Natural killer cell (primary cell): ENCODE data around the gene CFAP58. TPM values are rescaled to one million over a fixed set of nuclear protein-coding genes. Genes with fewer than 3 reads are reported as not detected.

Source experiments
- ATAC-seq, 3 donors: fragments of 150-1000 bp in 2 of 3; fragments of 200-7000 bp in 1 of 3; cut with Tn5 transposase; 1 replicate in 1 of 3; 2 replicates in 2 of 3; pipeline ENCODE4 v1.10.0; 2021; ENCODE audit warnings: mild to moderate bottlenecking in 2 of 3, moderate library complexity in 2 of 3
- DNase-seq, 2 donors: peaks; one replicate each; pipeline versions ENCODE4 v3.0.0 to v3.0.0-alpha.2; 2013 to 2021; ENCODE audit warnings: mixed read lengths in 1 of 2
- H3K27ac ChIP-seq: one replicate; pipeline ENCODE4 v1.5.1; 2013; ENCODE audit warnings: mild to moderate bottlenecking, low read length
- H3K27me3 ChIP-seq: one replicate; pipeline ENCODE4 v1.6.1; 2013; ENCODE audit warnings: low read length; ENCODE audit not compliant: control insufficient read depth, insufficient read depth
- H3K36me3 ChIP-seq: one replicate; pipeline ENCODE4 v1.6.1; 2013; ENCODE audit warnings: low read length; ENCODE audit not compliant: control insufficient read depth, insufficient read depth
- H3K4me1 ChIP-seq: one replicate; pipeline ENCODE4 v1.6.1; 2013; ENCODE audit warnings: low read length; ENCODE audit not compliant: control insufficient read depth, insufficient read depth
- H3K4me3 ChIP-seq: one replicate; pipeline ENCODE4 v1.5.1; 2013; ENCODE audit warnings: low read length
- H3K9me3 ChIP-seq: one replicate; pipeline ENCODE4 v1.6.1; 2013; ENCODE audit warnings: low read length; ENCODE audit not compliant: control insufficient read depth, insufficient read depth
- H3K27ac Mint-ChIP-seq, 2 donors: one replicate each; pipeline ENCODE4 v1.8.0; 2022; ENCODE audit warnings: mild to moderate bottlenecking in 2 of 2, mixed read lengths in 2 of 2, moderate library complexity in 1 of 2
- H3K27me3 Mint-ChIP-seq, 2 donors: one replicate each; pipeline ENCODE4 v1.8.0; 2022; ENCODE audit warnings: low read depth in 2 of 2, mixed read lengths in 2 of 2
- H3K36me3 Mint-ChIP-seq: one replicate; pipeline ENCODE4 v1.8.0; 2022; ENCODE audit warnings: mixed read lengths
- H3K4me1 Mint-ChIP-seq, 2 donors: one replicate each; pipeline ENCODE4 v1.8.0; 2022; ENCODE audit warnings: mixed read lengths in 2 of 2
- H3K4me3 Mint-ChIP-seq: one replicate; pipeline ENCODE4 v1.8.0; 2022; ENCODE audit warnings: mild to moderate bottlenecking, moderate library complexity, mixed read lengths
- H3K9me3 Mint-ChIP-seq, 2 donors: one replicate each; pipeline ENCODE4 v1.8.0; 2022; ENCODE audit warnings: mixed read lengths in 2 of 2
- CTCF ChIP-seq: fragments of 200-600 bp; IDR thresholded peaks from one replicate; pipeline ENCODE4 v1.8.0; 2022; ENCODE audit warnings: antibody characterized with exemption
- WGBS: methylation state at CpG from one replicate; pipeline ENCODE4 v1.1.7; 2013; ENCODE audit warnings: missing lambda C conversion rate; ENCODE audit not compliant: insufficient coverage; 5-methylcytosine and 5-hydroxymethylcytosine counted together
- intact Hi-C: fragments of 100-400 bp; cut with micrococcal nuclease; formaldehyde crosslinking; loops from one replicate; pipeline ENCODE4 v1.14.2; 2022
- total RNA-seq, 4 donors: library from RNA; stranded (reverse); fragments of 120-200 nt in 1 of 4; gene quantifications; one replicate each; pipeline versions ENCODE4 v1.2.3 to v1.2.4, GENCODE V29; 2013 to 2022

The CFAP58 gene
- total RNA-seq: under 1 TPM; 0.07 to 0.15 (median 0.11) TPM
- 0.18 TPM for total RNA-seq (2013)

- Mint-ChIP-seq H3K27ac (no peak within 1 kb of the TSS), H3K4me3 (peak within 1 kb of the TSS; percentile 52), H3K4me1 (peaks cover 0 to 18% of the 10 kb centered on the region in 2 donors), H3K27me3 (no peaks in the 10 kb centered on the region), H3K36me3 (no peaks in the 10 kb centered on the region), H3K9me3 (no peaks in the 10 kb centered on the region)
- H3K4me1 ChIP-seq: peaks cover 32% of the 10 kb centered on the region
- peak within 1 kb of the TSS; percentile 23 for H3K4me3 ChIP-seq
- WGBS: 2% methylated on average over 43 of the region's 43 CpGs
- no peak within 1 kb of the TSS for H3K27ac ChIP-seq
- DNase-seq: peak; percentile 81 to 96
- no peaks in the 10 kb centered on the region for H3K9me3 ChIP-seq
- intact Hi-C loops: no loop called here
- ATAC-seq: peak; percentile 81 to 88 (median 85)
- no peaks in the 10 kb centered on the region for H3K36me3 ChIP-seq
- no peaks in the 10 kb centered on the region for H3K27me3 ChIP-seq
- TF ChIP-seq CTCF: peak; percentile 86
Observed at GRCh38 chr10:104353325-104354048, at the start of gene CFAP58. Gene CFAP58, plus strand, starts transcription at chr10:104353833. Its CDS starts 65 bp downstream, at chr10:104353898.

- no peak for TF ChIP-seq CTCF
- Mint-ChIP-seq H3K4me3 (peak overlapping the region; percentile 79), H3K9me3 (peaks cover 0 to 6% of the 10 kb centered on the region in 2 donors), H3K27ac (peak overlapping the region; percentile 82 to 90), H3K27me3 (no peaks in the 10 kb centered on the region), H3K4me1 (peaks cover 90 to 92% of the 10 kb centered on the region in 2 donors), H3K36me3 (no peaks in the 10 kb centered on the region)
- H3K9me3 ChIP-seq: peaks cover 6% of the 10 kb centered on the region
- H3K27me3 ChIP-seq: no peaks in the 10 kb centered on the region
- H3K36me3 ChIP-seq: no peaks in the 10 kb centered on the region
- peaks cover 94% of the 10 kb centered on the region for H3K4me1 ChIP-seq
- WGBS: 79% methylated on average over 4 of the region's 4 CpGs
- no peak overlapping the region for H3K4me3 ChIP-seq
- no peak for ATAC-seq
- intact Hi-C loops: no loop called here
- no peak for DNase-seq
- H3K27ac ChIP-seq: peak overlapping the region; percentile 70
Observed at GRCh38 chr10:104304356-104304745, 49.3 kb upstream of the CFAP58 start.

GRCh38 chr10:104304927-104305326 lies 48.7 kb upstream of the CFAP58 start:
- Histone ChIP-seq H3K36me3 (peaks cover 2% of the 10 kb centered on the region), H3K4me3 (no peak overlapping the region), H3K9me3 (peaks cover 6% of the 10 kb centered on the region), H3K27me3 (no peaks in the 10 kb centered on the region), H3K4me1 (peaks cover 98% of the 10 kb centered on the region), H3K27ac (peak overlapping the region; percentile 70)
- no peak for TF ChIP-seq CTCF
- no peaks in the 10 kb centered on the region for H3K36me3 Mint-ChIP-seq
- H3K4me3 Mint-ChIP-seq: peak overlapping the region; percentile 79
- peak overlapping the region; percentile 82 to 90 for H3K27ac Mint-ChIP-seq
- no peak for ATAC-seq
- WGBS: 83% methylated on average over 7 of the region's 8 CpGs
- peaks cover 92 to 97% of the 10 kb centered on the region in 2 donors for H3K4me1 Mint-ChIP-seq
- peaks cover 0 to 6% of the 10 kb centered on the region in 2 donors for H3K9me3 Mint-ChIP-seq
- intact Hi-C loops: loop anchor here (1.0 kb wide), 2 partner anchors 14 to 45 kb away; no protein-coding TSS in a partner anchor
- DNase-seq: no peak
- no peaks in the 10 kb centered on the region for H3K27me3 Mint-ChIP-seq
